ENCODE results near the gene C16orf90.

The C16orf90 gene

GRCh38 chr16:3495176-3495575 is at the start of gene C16orf90:
Gene C16orf90 (minus strand): TSS chr16:3495489. CDS start chr16:3495421, 68 bp downstream.
- no peak for DNase-seq (ENCODE audit: low read depth in 3 of 3)

DNA sequence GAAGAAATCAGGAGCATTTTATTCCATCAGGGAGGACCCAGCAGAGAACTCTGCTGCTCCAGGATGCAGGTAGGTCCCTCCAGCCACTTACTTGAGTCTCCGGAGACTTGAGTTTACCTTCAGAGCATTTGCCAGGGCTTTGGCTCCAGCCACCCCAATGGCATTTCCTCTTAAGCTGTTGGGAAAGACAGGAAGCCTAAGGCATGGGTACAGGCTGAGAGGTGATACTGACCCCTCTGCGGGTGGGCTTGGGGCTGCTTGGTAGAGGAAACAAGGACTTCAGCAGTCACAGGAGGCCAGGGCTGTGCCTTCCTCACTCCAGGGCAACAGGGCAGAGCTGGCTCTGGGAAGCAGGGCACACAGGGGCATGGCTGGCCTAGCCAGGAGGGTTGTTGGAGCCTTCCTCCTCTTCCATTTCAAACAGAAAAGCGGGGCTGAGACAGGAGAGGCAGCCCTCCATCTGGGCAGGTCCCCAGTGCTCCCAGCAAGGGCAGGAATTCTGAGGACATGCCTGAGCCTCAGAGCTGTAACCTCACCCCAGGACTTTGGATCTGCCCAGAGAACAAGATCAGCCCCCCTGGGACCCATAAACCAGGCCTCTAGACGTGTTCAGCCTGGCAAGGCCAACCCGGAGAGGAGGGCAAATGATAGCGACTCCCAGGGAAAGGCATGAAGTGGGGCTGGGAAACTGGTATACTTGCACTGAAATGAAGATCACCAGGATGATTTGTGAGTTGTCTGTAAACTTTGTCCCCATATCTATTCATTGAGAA is 47.5 kb upstream of the C16orf90 start:
- DNase-seq (ENCODE audit: low read depth in 3 of 3): no peak

DNA sequence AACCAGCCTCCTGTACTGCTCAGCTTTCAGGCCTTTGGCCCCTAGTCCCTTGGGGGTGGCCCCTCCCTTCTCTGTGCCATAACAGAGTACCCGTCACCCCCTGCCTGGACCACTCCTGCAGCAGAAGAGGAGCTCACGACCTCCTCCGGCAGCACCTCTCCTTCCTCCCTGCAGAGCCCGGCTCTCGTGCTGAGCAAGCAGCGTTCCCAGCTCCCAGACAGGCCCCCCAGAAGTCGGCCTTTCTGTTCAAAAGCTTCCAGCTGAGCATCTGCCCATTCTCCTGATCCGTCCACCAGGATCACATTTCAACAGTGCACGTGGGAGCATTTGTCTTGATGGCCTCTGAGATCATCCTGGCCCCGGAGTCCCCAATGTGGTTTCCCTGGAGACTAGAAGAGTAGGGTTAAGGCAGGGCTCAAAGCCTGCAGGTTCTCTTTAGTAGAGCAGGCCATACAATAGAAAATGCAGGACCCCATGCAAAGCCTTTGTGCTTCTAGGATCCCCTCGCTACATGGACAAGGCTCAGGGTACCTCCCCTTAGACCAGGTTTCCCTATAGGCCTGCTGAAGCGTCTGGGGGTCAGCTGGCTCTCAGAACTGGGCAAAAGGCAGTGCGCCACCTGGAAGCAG is 46.4 kb upstream of the C16orf90 start:
- no peak for DNase-seq (ENCODE audit: low read depth in 3 of 3)

- DNase-seq (ENCODE audit: low read depth in 3 of 3): no peak
Measured at GRCh38 chr16:3538222-3538621, 42.9 kb upstream of the C16orf90 start.

GRCh38 chr16:3536851-3537250 is 41.6 kb upstream of the C16orf90 start:
- no peak for DNase-seq (ENCODE audit: low read depth in 3 of 3)

DNA sequence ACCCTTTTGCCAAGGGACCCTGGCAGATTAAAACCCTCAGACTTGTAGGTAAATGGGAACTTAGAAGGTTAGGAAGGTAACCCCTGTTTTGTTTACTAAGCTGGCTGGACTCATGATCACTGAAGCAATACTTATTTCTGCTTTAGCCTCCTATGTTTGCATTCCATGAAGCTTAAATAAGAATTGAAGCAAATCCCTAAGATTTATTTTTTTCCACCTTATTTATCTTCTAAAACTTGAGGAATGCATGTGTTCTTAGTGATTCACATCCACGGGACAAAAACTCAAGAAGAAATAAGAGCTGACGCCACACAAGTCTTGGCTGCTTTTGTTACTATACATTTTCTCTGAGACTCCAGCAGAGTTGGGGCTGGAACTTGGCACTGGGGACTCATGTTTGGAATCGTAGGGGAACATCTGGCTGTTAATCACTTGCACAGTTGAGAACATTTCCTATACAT is 41.0 kb upstream of the C16orf90 start:
- no peak for DNase-seq (ENCODE audit: low read depth in 3 of 3)

DNA sequence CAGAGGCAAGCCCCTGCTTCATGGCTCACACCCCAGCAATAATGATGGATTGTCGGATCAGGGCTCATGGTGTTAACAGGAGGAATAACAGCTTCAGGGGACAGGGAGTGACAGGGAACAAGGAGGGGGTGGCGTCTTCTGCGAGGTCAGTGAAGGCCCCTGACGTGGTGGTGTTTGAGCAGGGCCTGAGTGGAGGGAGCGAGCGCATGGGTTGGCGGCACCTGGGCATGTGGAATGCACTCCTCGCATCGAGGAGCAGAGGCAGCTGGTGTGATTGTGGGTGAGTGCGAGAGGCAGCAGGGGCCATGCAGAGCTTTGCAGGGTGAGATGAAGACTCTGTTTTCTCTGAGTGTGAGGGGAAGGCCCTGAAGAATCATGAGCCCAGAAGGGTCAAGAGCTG is 38.8 kb upstream of the C16orf90 start:
- DNase-seq (ENCODE audit: low read depth in 3 of 3): no peak

DNA sequence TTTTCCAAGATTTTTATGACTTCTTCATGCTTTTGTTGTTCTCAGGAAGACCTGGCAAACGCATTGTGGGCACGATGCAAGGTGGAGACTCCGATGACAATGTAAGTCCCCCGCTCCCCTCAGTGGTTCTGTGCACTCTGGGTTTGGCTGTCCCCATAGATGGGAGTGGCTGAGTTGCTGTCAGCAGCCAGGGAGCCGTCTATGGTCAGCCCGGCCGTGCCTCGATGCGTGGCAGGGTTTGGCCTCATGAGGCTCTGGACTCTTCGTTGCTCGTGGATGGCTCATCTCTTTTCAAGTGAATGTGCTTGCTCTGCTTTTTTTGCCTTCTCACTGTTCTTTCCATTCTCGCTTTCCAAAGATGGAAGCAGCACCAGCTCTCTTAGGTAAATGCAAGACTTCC is 37.5 kb upstream of the C16orf90 start:
- DNase-seq (ENCODE audit: low read depth in 3 of 3): no peak

GRCh38 chr16:3530371-3530914 is 35.2 kb upstream of the C16orf90 start:
- no peak for DNase-seq (ENCODE audit: low read depth in 3 of 3)

DNA sequence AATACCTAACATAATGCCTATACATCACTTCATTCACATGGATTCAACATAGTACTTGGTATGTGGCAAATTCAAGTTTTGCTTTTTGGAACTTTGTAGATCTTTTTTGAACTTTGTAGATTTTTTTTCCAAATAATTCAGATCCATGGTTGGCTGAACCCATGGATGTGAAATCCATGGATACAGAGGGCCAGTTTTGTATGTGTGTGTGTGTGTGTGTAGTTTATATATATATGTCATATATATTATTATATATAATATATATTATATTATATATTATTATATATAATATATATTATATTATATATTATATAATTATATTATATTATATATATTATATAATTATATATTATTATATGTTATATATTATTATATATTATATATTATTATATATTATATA is 33.9 kb upstream of the C16orf90 start:
- DNase-seq (ENCODE audit: low read depth in 3 of 3): no peak

GRCh38 chr16:3528406-3528805 is 33.1 kb upstream of the C16orf90 start:
- no peak for DNase-seq (ENCODE audit: low read depth in 3 of 3)

DNA sequence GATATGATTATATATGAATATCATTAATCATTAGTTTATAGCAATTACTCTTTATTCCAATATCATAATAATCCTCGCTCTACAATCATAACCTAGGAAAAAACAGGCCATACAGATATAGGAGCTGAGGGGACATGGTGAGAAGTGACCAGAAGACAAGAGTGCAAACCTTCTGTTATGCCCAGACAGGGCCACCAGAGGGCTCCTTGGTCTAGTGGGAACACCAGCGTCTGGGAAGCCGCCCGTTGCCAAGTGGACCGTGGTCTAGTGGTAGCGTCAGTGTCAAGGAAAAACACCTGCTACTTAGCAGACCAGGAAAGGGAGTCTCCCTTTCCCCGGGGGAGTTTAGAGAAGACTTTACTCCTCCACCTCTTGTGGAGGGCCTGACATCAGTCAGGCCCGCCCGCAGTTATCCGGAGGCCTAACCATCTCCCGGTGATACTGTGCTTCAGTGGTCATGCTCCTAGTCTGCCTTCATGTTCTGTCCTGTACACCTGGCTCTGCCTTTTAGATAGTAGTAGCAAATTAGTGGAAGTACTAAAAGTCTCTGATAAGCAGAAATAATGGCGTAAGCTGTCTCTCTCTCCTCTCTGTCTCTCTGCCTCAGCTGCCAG is 32.0 kb upstream of the C16orf90 start:
- DNase-seq (ENCODE audit: low read depth in 3 of 3): peak; percentile 21 to 39 (median 25)

DNA sequence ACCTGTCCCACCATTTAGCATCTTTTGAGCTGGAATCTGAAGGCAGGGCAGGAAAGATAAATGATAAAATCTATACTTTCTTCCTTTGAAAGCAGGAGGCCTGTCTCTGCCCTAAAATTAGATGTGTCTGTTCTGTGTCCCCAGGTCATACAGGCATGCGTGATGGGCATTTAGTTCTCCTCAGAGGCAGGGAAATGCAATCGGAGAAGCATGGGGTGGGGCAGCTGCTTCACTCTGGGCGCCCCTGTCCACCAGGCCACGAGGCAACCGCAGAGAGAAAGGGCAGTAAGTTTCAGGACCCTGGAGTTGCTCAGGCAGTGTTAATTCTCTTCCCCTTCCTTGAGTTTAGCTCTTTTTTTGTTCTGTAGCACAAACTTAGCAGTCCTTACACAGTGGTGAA is 30.7 kb upstream of the C16orf90 start:
- no peak for DNase-seq (ENCODE audit: low read depth in 3 of 3)

GRCh38 chr16:3523281-3523680 is 28.0 kb upstream of the C16orf90 start:
- DNase-seq (ENCODE audit: low read depth in 3 of 3): no peak

GRCh38 chr16:3520841-3521240 is 25.6 kb upstream of the C16orf90 start:
- no peak for DNase-seq (ENCODE audit: low read depth in 3 of 3)

DNA sequence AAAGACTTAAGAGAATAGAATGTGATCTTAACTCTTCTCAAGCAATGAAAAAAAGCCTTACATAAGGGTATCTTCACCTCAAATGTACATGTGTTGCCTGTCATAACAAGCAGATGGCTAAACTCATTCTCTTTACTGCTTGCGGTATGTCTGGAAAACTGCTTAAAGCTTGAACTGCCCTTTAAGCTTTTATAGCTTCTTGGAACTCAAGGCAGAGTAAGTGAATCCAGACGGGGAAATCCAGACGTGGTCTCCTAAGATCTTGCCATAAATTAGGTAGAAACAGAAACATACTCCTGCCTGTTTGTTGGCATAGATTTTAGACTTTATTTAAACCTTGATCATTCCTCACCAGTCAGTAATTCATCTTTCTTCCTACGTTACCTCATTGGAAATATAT is 25.1 kb upstream of the C16orf90 start:
- no peak for DNase-seq (ENCODE audit: low read depth in 3 of 3)

DNA sequence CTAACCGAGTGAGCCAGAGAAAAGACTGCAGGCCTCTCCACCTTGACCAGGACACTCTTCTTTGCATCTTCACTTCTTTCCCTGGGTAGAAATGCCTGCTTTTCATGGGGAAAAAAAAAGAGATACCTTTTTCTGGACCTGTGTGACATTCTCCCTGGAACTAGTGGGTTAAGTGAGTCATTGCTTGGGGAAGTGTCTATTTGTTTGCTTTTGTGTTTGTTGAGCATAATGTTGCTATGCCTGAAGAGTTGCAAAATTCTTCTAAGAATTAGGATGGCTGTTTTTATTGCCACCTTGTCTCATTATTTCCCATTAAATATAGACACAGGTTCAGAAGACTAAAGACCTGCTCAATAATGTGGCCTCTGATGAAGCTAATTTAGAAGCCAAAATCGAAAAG is 24.3 kb upstream of the C16orf90 start:
- DNase-seq (ENCODE audit: low read depth in 3 of 3): no peak

GRCh38 chr16:3518986-3519348 is 23.7 kb upstream of the C16orf90 start:
- DNase-seq (ENCODE audit: low read depth in 3 of 3): no peak

DNA sequence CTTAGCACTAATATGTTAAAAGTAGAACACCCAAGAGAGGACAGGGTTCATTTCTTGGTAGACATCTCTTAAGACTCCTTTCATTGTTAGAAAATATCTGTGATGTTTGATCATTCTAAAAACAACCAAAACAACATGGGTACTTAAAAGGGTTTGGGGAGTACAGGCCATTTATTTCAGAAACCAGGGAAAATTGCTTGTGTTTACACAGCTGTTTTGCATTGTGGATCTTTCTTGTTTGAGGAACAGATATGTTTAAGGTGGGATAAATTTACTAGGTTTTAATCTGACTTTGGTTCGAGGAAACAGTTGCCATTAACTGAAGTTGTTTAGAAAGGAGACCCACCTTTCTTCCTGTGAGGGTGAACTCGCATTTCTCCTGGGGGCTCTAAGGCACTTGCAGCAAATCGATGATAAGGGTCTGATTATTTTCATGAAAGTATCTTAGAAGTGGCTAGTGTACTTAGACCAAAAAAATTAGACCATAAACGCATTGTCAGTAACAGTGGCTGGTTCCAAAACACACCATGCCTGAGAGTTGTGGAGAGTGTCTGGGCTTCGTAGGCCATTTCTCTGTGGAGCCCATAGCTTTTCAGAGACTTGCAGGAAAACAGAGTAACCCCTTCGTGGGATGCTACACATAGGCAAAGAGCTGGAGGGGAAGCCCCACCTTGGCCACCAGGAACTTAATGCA is 23.1 kb upstream of the C16orf90 start:
- no peak for DNase-seq (ENCODE audit: low read depth in 3 of 3)

- DNase-seq (ENCODE audit: low read depth in 3 of 3): no peak
Measured at GRCh38 chr16:3515897-3516296, 20.6 kb upstream of the C16orf90 start.

DNA sequence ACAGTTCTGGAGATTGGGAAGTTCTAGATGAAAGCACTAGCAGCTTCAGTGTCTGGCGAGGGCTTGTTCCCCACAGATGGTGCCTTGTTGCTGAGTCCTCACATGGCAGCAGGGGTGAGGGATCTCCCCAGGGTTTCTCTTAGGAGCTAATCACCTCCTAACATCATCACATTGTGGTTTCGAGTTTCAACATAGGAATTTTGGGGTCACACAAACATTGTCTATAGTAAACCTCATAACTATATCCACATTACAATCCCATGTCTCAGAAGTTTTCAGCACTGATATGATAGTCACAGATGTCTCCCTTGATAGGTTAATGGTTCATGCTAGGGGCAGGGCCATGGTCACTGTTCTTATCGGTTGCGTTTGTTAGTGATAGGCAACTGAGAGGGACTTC is 19.3 kb upstream of the C16orf90 start:
- no peak for DNase-seq (ENCODE audit: low read depth in 3 of 3)

DNA sequence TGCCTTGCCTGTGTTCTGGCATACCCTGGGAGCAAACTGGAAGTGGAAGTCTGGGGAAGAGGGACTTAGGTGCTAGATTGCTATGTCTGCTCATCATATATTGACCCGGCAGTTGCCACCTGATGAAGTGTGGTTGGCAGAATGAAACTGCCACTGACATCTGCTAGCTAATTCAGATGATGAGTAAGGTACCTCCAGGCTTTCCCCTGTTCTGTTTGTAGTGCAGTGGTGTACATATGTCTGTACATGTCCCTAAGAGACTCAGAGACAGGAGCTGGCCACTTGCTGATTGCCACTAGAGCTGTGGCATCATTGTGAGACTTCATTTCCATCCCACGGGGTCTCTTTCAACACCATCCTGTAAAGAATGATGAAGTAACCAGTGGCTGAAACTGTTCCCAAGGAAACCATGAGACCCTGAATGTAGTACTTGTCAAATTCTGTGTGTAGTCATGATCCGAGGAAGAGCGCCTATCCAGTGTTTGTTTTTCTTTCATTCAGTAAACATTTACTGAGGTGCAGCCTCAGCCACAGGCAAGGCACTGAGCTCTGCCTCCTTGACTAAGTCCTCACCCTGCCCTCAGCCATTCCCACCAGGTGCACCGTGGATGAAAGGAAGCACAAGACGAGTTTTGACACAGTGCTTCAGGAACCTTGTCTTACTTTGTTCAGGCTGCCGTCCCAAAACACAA is 18.7 kb upstream of the C16orf90 start:
- no peak for DNase-seq (ENCODE audit: low read depth in 3 of 3)

All from stimulated activated CD4-positive, alpha-beta T cell treated with anti-CD3 and anti-CD28 coated beads, TNF-alpha, amount 100 ng/mL, for 48 hours (primary cell).